ENCODE results near the gene TRAF1. TPM values are rescaled to one million over a fixed set of nuclear protein-coding genes. Genes with fewer than 3 reads are reported as not detected.

TRAF1 gene
- total RNA-seq, 3 donors from 2014 or later (not counting 1 experiment from before 2014, with no cell fraction given): 23.4 to 33.9 (median 30.5) TPM

DNA sequence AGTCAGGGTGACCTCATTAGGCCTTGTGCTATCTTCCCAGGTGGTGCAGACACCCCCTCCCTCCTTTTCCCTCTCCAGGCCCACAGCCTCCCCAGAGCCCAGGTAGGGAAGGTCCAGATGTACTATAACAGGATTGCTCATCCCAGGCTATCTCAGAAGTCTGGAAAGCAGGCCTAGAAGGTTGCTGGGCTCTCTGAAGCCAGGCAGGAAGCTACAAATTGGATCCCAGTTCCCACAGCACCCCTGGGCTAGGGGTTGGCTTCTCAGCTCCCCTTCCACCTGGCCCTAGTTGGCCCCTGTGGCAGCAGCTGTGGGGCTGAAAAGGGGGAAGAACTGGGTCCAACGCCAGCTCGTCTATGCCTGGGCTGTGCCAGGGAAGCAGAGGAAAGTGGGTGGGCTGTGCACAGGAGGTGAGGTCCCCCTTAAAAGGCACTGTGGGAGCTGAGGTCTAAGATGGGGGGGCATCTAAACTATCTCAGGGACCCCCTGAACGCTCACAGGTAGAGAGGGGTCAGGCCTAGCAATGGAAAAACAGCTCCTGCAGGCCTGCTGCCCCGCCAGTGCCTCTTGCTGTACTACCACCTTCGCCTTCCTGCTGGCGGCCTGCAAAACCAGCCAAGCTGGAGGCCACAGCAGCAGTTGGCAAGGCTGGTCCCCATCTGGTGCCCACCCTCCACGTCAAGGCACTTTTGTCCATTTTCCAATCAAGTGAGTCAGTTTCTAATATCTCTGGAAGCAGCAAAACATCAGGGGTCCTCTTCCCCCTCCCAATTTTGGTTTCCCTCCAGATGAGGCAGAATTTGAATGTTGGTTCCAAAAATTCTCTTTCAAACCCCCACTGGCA, 70.5 kb downstream of the TRAF1 start:
- 98% methylated on average over 7 of the region's 7 CpGs for WGBS (ENCODE audit: insufficient coverage)
- H3K27ac ChIP-seq (ENCODE audit: low read length): no peak overlapping the region

DNA sequence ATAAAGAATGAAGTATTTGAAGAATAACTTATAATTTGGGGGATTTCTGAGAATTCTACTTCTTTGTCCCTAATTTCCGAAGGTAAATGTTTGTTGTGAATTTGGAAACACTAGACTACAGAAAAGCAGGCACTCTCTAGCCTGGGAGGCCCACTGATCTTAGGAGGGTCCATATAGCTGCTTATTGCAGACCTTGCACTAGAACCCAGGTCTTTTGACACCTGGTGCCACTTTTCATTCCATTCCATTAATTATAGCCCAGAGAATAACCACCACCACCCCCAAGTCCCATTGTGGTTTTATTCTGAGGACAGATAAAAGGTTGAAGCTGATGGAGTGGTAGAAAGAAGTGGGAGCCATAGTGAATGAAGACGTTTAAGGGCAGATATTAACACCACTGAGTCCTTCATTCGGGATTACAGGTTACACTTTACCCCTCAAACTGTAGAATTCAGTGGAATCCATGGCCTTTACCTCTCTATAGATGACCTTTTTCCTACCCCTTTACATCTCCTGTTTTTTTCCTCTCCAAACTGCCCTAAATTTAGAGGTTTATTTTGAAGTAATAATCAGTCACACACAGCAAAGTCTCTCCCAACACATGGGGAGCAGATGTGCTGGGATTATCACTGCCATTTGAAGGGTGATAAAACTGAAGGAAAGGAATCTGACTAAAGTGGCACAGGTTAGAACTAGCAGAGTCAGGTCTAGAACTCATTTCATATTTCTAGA, 71.8 kb downstream of the TRAF1 start:
- TF ChIP-seq CTCF (IDR thresholded peaks at IDR 0.05): no peak
- ATAC-seq: no peak
- intact Hi-C loops (cut with micrococcal nuclease): no loop called here
- WGBS (ENCODE audit: insufficient coverage): 93% methylated on average over 3 of the region's 3 CpGs
- Histone ChIP-seq H3K4me1 (ENCODE audit: control insufficient read depth, insufficient read depth, low read length) (no peaks in the 10 kb centered on the region), H3K36me3 (ENCODE audit: control insufficient read depth, insufficient read depth, low read length) (peaks cover 32% of the 10 kb centered on the region), H3K9me3 (ENCODE audit: control insufficient read depth, insufficient read depth, low read length) (no peaks in the 10 kb centered on the region), H3K4me3 (ENCODE audit: low read length) (no peak overlapping the region), H3K27ac (ENCODE audit: low read length) (no peak overlapping the region), H3K27me3 (ENCODE audit: control insufficient read depth, insufficient read depth, low read length) (no peaks in the 10 kb centered on the region)
- no peak for DNase-seq
- Mint-ChIP-seq H3K27ac (peak overlapping the region; percentile 4 to 7), H3K36me3 (no peaks in the 10 kb centered on the region), H3K4me3 (no peak overlapping the region), H3K27me3 (ENCODE audit: low read depth in 2 of 2) (no peaks in the 10 kb centered on the region), H3K4me1 (peaks cover 5 to 15% of the 10 kb centered on the region in 2 donors), H3K9me3 (no peaks in the 10 kb centered on the region)

More for the DNA sequence above, 70.5 kb downstream of the TRAF1 start:
- TF ChIP-seq CTCF (IDR thresholded peaks at IDR 0.05): no peak
- Mint-ChIP-seq H3K4me1 (peaks cover 0 to 8% of the 10 kb centered on the region in 2 donors), H3K27me3 (ENCODE audit: low read depth in 2 of 2) (no peaks in the 10 kb centered on the region), H3K27ac (no peak overlapping the region), H3K4me3 (no peak overlapping the region), H3K9me3 (no peaks in the 10 kb centered on the region), H3K36me3 (peaks cover 9% of the 10 kb centered on the region)
- no peak for DNase-seq
- peaks cover 45% of the 10 kb centered on the region for H3K36me3 ChIP-seq (ENCODE audit: control insufficient read depth, insufficient read depth, low read length)
- intact Hi-C loops (cut with micrococcal nuclease): no loop called here
- H3K4me3 ChIP-seq (ENCODE audit: low read length): no peak overlapping the region
- no peaks in the 10 kb centered on the region for H3K9me3 ChIP-seq (ENCODE audit: control insufficient read depth, insufficient read depth, low read length)
- no peak for ATAC-seq
- H3K27me3 ChIP-seq (ENCODE audit: control insufficient read depth, insufficient read depth, low read length): no peaks in the 10 kb centered on the region
- H3K4me1 ChIP-seq (ENCODE audit: control insufficient read depth, insufficient read depth, low read length): no peaks in the 10 kb centered on the region

GRCh38 chr9:120853198-120853597, 73.4 kb downstream of the TRAF1 start:
- Histone ChIP-seq H3K4me3 (ENCODE audit: low read length) (no peak overlapping the region), H3K9me3 (ENCODE audit: control insufficient read depth, insufficient read depth, low read length) (no peaks in the 10 kb centered on the region), H3K27ac (ENCODE audit: low read length) (no peak overlapping the region), H3K27me3 (ENCODE audit: control insufficient read depth, insufficient read depth, low read length) (no peaks in the 10 kb centered on the region), H3K4me1 (ENCODE audit: control insufficient read depth, insufficient read depth, low read length) (no peaks in the 10 kb centered on the region), H3K36me3 (ENCODE audit: control insufficient read depth, insufficient read depth, low read length) (peaks cover 31% of the 10 kb centered on the region)
- TF ChIP-seq CTCF (IDR thresholded peaks at IDR 0.05): no peak
- Mint-ChIP-seq H3K36me3 (no peaks in the 10 kb centered on the region), H3K4me1 (peaks cover 5 to 17% of the 10 kb centered on the region in 2 donors), H3K27ac (no peak overlapping the region), H3K4me3 (no peak overlapping the region), H3K27me3 (ENCODE audit: low read depth in 2 of 2) (no peaks in the 10 kb centered on the region), H3K9me3 (no peaks in the 10 kb centered on the region)
- DNase-seq: no peak
- 97% methylated on average over 4 of the region's 6 CpGs for WGBS (ENCODE audit: insufficient coverage)
- intact Hi-C loops (cut with micrococcal nuclease): no loop called here
- no peak for ATAC-seq

Other genes starting within 250 kb of the TRAF1 start
- 10 to 100 TPM; 17.5 to 25.9 (median 22.3) TPM for gene MEGF9, start 212.3 kb downstream of the TRAF1 start, total RNA-seq
- 100 to 1,000 TPM in 1 of 3 donors, 10 to 100 TPM in 2; 88.3 to 122 (median 92.6) TPM for gene FBXW2, start 133.4 kb downstream of the TRAF1 start, total RNA-seq
- gene PSMD5, start 83.9 kb downstream of the TRAF1 start, total RNA-seq: 10 to 100 TPM; 24.6 to 41.2 (median 37.1) TPM
- 10 to 100 TPM; 34.1 to 54.0 (median 47.8) TPM for gene PHF19, start 49.6 kb downstream of the TRAF1 start, total RNA-seq
- 1 to 10 TPM; 1.5 to 2.0 (median 1.5) TPM for gene C5, start 123.5 kb upstream of the TRAF1 start, total RNA-seq
- 10 to 100 TPM; 59.1 to 74.3 (median 60.0) TPM for gene CNTRL, start 148.2 kb upstream of the TRAF1 start, total RNA-seq